Stimulated activated CD4-positive, alpha-beta T cell treated with anti-CD3 and anti-CD28 coated beads, Interleukin-1b, Interleukin-23, amount 100 ng/mL, for 48 hours (primary cell): Measurements from ENCODE around the gene SPTBN4.
"Not testable (repeated sequence)": the region's sequence is repeated elsewhere in the genome, so short reads cannot be mapped to it uniquely, and the experiment has no call there.

Experiments
- DNase-seq: peaks from one replicate; pipeline ENCODE4 v3.0.0-alpha.2; 2020

Gene SPTBN4

GRCh38 chr19:40590464-40591265, 123.9 kb downstream of the SPTBN4 start:
- no peak for DNase-seq

GRCh38 chr19:40591724-40592123, 124.9 kb downstream of the SPTBN4 start:
- DNase-seq: not testable (repeated sequence)

- DNase-seq: no peak
These were observed 125.4 kb downstream of the SPTBN4 start for GRCh38 chr19:40592170-40592569.

GRCh38 chr19:40594255-40594654, 127.5 kb downstream of the SPTBN4 start:
- no peak for DNase-seq

- no peak for DNase-seq
These were observed 127.9 kb downstream of the SPTBN4 start for GRCh38 chr19:40594657-40595091.

GRCh38 chr19:40596608-40597328, 130.0 kb downstream of the SPTBN4 start:
- DNase-seq: no peak

- no peak for DNase-seq
These were observed 130.6 kb downstream of the SPTBN4 start for GRCh38 chr19:40597329-40597838.

GRCh38 chr19:40598121-40598917, 131.5 kb downstream of the SPTBN4 start:
- DNase-seq: peak; percentile 81

- DNase-seq: no peak
These were observed 132.1 kb downstream of the SPTBN4 start for GRCh38 chr19:40598918-40599307.

- no peak for DNase-seq
These were observed 132.6 kb downstream of the SPTBN4 start for GRCh38 chr19:40599331-40599901.

GRCh38 chr19:40599902-40600569, 133.2 kb downstream of the SPTBN4 start:
- DNase-seq: no peak

GRCh38 chr19:40600570-40601133, 133.9 kb downstream of the SPTBN4 start:
- no peak for DNase-seq

- no peak for DNase-seq
These were observed 134.6 kb downstream of the SPTBN4 start, which contains the start of gene LTBP4 for GRCh38 chr19:40601134-40601974. LTBP4 (plus strand) TSS chr19:40601369; CDS start chr19:40601388, 19 bp downstream.

GRCh38 chr19:40603071-40603388, 136.2 kb downstream of the SPTBN4 start:
- no peak for DNase-seq

GRCh38 chr19:40603389-40604170, 136.8 kb downstream of the SPTBN4 start:
- peak; percentile 98 for DNase-seq

- no peak for DNase-seq
These were observed 137.4 kb downstream of the SPTBN4 start for GRCh38 chr19:40604171-40604646.

GRCh38 chr19:40604647-40605215, 137.9 kb downstream of the SPTBN4 start:
- no peak for DNase-seq

- peak; percentile 79 for DNase-seq
These were observed 138.6 kb downstream of the SPTBN4 start for GRCh38 chr19:40605216-40605971.
